GM23338 (cell line): ENCODE data around the gene TMEM169. TPM values are rescaled to one million over a fixed set of nuclear protein-coding genes. Genes with fewer than 3 reads are reported as not detected.

ENCODE experiments used
- ATAC-seq: fragments of 200-7000 bp; cut with Tn5 transposase; 3 replicates; pipeline ENCODE4 v1.9.1; 2020
- DNase-seq: peaks from one replicate; pipeline ENCODE4 v3.0.0-alpha.2; 2015; ENCODE audit warnings: low spot score
- H2AFZ ChIP-seq: fragments of 200-600 bp; sonication (generic); 2 replicates; pipeline ENCODE4 v1.8.0; 2016; ENCODE audit warnings: antibody characterized with exemption, mild to moderate bottlenecking, moderate library complexity
- H3F3A ChIP-seq: fragments of 200-600 bp; sonication (generic); replicated peaks from 2 replicates; pipeline ENCODE4 v1.8.0; 2017; ENCODE audit warnings: antibody characterized with exemption, mixed run types, low read depth
- H3K27ac ChIP-seq: fragments of 200-600 bp; sonication (generic); 2 replicates; pipeline ENCODE4 v1.6.1; 2016; ENCODE audit warnings: low read depth
- H3K27me3 ChIP-seq: fragments of 200-600 bp; sonication (generic); 2 replicates; pipeline ENCODE4 v1.8.0; 2016; ENCODE audit warnings: mild to moderate bottlenecking, mixed run types, moderate library complexity; ENCODE audit not compliant: insufficient read depth
- H3K36me3 ChIP-seq: fragments of 200-600 bp; sonication (generic); 2 replicates; pipeline ENCODE4 v1.8.0; 2016; ENCODE audit warnings: mild to moderate bottlenecking; ENCODE audit not compliant: insufficient read depth
- H3K4me1 ChIP-seq: fragments of 200-600 bp; sonication (generic); 2 replicates; pipeline ENCODE4 v1.8.0; 2016; ENCODE audit warnings: mild to moderate bottlenecking, moderate library complexity; ENCODE audit not compliant: insufficient read depth
- H3K4me2 ChIP-seq: fragments of 200-600 bp; sonication (generic); 2 replicates; pipeline ENCODE4 v1.7.1; 2017; ENCODE audit warnings: mixed run types
- H3K4me3 ChIP-seq: fragments of 200-600 bp; sonication (generic); 2 replicates; pipeline ENCODE4 v1.6.1; 2016; ENCODE audit warnings: mixed run types
- H3K79me2 ChIP-seq: fragments of 200-600 bp; sonication (generic); replicated peaks from 2 replicates; pipeline ENCODE4 v1.8.0; 2017; ENCODE audit warnings: mild to moderate bottlenecking; ENCODE audit not compliant: insufficient read depth
- H3K9me2 ChIP-seq: fragments of 200-600 bp; sonication (generic); 2 replicates; pipeline ENCODE4 v1.8.0; 2017; ENCODE audit not compliant: insufficient read depth
- H4K20me1 ChIP-seq: fragments of 200-600 bp; sonication (generic); replicated peaks from 2 replicates; pipeline ENCODE4 v1.8.0; 2017; ENCODE audit warnings: mild to moderate bottlenecking; ENCODE audit not compliant: insufficient read depth
- H3K27ac Mint-ChIP-seq: 2 replicates; pipeline ENCODE4 v1.8.0; 2020; ENCODE audit warnings: inconsistent platforms, mild to moderate bottlenecking, moderate library complexity, mixed read lengths
- H3K27me3 Mint-ChIP-seq: 3 replicates; pipeline ENCODE4 v1.8.0; 2022; ENCODE audit warnings: low read depth, mild to moderate bottlenecking, moderate library complexity, mixed read lengths, inconsistent platforms; ENCODE audit not compliant: insufficient read depth, poor library complexity
- H3K36me3 Mint-ChIP-seq: 3 replicates; pipeline ENCODE4 v1.8.0; 2021; ENCODE audit warnings: low read depth, mild to moderate bottlenecking, inconsistent platforms, moderate library complexity, mixed read lengths
- H3K4me1 Mint-ChIP-seq: 3 replicates; pipeline ENCODE4 v1.8.0; 2020; ENCODE audit warnings: mild to moderate bottlenecking, inconsistent platforms, mixed read lengths
- H3K4me3 Mint-ChIP-seq: 3 replicates; pipeline ENCODE4 v1.8.0; 2021; ENCODE audit warnings: moderate library complexity, mild to moderate bottlenecking, inconsistent platforms, mixed read lengths
- H3K9me3 Mint-ChIP-seq: 3 replicates; pipeline ENCODE4 v1.8.0; 2020; ENCODE audit warnings: moderate library complexity, mild to moderate bottlenecking, inconsistent platforms, mixed read lengths
- CREB1 ChIP-seq: fragments of 250-450 bp; sonication (Bioruptor Pico); IDR thresholded peaks from 2 replicates; pipeline ENCODE4 v1.5.0; 2020; ENCODE audit warnings: low read depth, mild to moderate bottlenecking, moderate library complexity
- EZH2 ChIP-seq: fragments of 200-600 bp; sonication (generic); IDR thresholded peaks from one replicate; pipeline ENCODE4 v1.8.0; 2017; ENCODE audit warnings: antibody characterized with exemption, mild to moderate bottlenecking, low read depth; ENCODE audit not compliant: unreplicated experiment
- EZH2phosphoT487 ChIP-seq: fragments of 200-600 bp; sonication (generic); IDR thresholded peaks from one replicate; pipeline ENCODE4 v1.8.1; 2018; ENCODE audit warnings: antibody characterized with exemption; ENCODE audit not compliant: unreplicated experiment
- JUNB ChIP-seq: IDR thresholded peaks from one replicate; pipeline ENCODE4 v1.6.1; 2016; ENCODE audit warnings: antibody characterized with exemption; ENCODE audit not compliant: unreplicated experiment
- NANOG ChIP-seq: IDR thresholded peaks from 2 replicates; pipeline ENCODE4 v1.6.1; 2016; ENCODE audit warnings: antibody characterized with exemption, borderline replicate concordance
- STAT1 ChIP-seq: IDR thresholded peaks from one replicate; pipeline ENCODE4 v1.6.1; 2016; ENCODE audit warnings: antibody characterized with exemption; ENCODE audit not compliant: unreplicated experiment
- ZNF114 ChIP-seq: fragments of 250-450 bp; sonication (Bioruptor Pico); IDR thresholded peaks from 2 replicates; pipeline ENCODE4 v1.5.0; 2020; ENCODE audit warnings: mild to moderate bottlenecking, moderate library complexity
- ZNF331 ChIP-seq: fragments of 250-450 bp; sonication (Bioruptor Pico); IDR thresholded peaks from 2 replicates; pipeline ENCODE4 v1.5.0; 2020; ENCODE audit warnings: low read depth, mild to moderate bottlenecking, moderate library complexity
- polyA plus RNA-seq: library from polyadenylated mRNA; unstranded; fragments of >200 nt; fragmentation: Nextera tagmentation; extraction: Ambion mirVana; gene quantifications from 2 replicates; pipeline ENCODE4 v1.2.1, GENCODE V29; 2016
- total RNA-seq: library from RNA; depleted of rRNA; stranded (reverse); fragments of >200 nt; shearing (Covaris generic); gene quantifications from 2 replicates; pipeline ENCODE4 v1.2.3, GENCODE V29; 2014
- TF ChIP-seq, protein P1 (sequence below): IDR thresholded peaks from one replicate; pipeline ENCODE4 v1.6.1; 2018; ENCODE audit warnings: antibody characterized with exemption; ENCODE audit not compliant: unreplicated experiment
- TF ChIP-seq, protein P2 (sequence below), 2 experiments: fragments of 200-600 bp in 1 of 2; sonication (generic) in 1 of 2; conservative IDR thresholded peaks; 2 replicates each; pipeline versions ENCODE4 v1.5.1 to v1.6.1; 2016 to 2017; ENCODE audit warnings: antibody characterized with exemption in 2 of 2, low read depth in 2 of 2, mild to moderate bottlenecking in 2 of 2, moderate library complexity in 1 of 2
- TF ChIP-seq, protein P3 (sequence below): IDR thresholded peaks from 2 replicates; pipeline ENCODE4 v1.6.1; 2016; ENCODE audit warnings: antibody characterized with exemption

TMEM169 gene
- total and polyA plus RNA-seq, 2 experiments from 2014 or later: 1.4 to 3.9 TPM

DNA sequence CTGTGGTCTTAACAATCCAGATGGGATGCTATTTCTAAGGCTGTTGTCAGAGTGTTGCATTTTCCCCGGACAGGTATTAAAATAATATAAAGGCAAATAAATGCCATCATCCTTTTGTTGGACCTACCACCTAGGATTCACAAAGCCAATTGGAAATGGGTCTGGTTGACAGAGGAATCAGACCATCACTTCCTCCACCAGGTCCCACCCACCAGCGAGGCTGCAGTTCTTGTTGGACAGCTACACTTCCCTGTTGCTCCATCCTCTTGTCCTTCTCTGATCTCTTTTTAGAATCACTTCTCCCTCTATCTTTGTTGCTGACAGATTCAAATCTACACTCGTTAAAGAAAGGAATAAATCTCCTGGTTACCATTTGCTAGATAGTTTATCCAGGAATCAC, 1.1 kb downstream of the TMEM169 start:
- H3K9me3 Mint-ChIP-seq: no peaks in the 10 kb centered on the region
- Histone ChIP-seq H3K79me2 (peaks cover 20% of the 10 kb centered on the region), H4K20me1 (no peaks in the 10 kb centered on the region; the same call in 1 of the 2 replicates), H3F3A (no peaks in the 10 kb centered on the region; the same call in 1 of the 2 replicates), H3K9me2 (no peaks in the 10 kb centered on the region), H3K4me1 (peaks cover 33% of the 10 kb centered on the region), H3K4me3 (peak overlapping the region; percentile 83), H3K27me3 (no peaks in the 10 kb centered on the region), H3K36me3 (no peaks in the 10 kb centered on the region), H3K27ac (no peak overlapping the region), H2AFZ (no peak overlapping the region), H3K4me2 (peak overlapping the region; percentile 90)
- H3K4me1 Mint-ChIP-seq: peaks cover 37% of the 10 kb centered on the region
- H3K36me3 Mint-ChIP-seq: no peaks in the 10 kb centered on the region
- peak overlapping the region; percentile 90 for H3K4me3 Mint-ChIP-seq
- no peak for TF ChIP-seq ZNF114 (CRISPR knock-in tag)
- no peak for TF ChIP-seq CREB1 (CRISPR knock-in tag)
- TF ChIP-seq, protein P1, sequence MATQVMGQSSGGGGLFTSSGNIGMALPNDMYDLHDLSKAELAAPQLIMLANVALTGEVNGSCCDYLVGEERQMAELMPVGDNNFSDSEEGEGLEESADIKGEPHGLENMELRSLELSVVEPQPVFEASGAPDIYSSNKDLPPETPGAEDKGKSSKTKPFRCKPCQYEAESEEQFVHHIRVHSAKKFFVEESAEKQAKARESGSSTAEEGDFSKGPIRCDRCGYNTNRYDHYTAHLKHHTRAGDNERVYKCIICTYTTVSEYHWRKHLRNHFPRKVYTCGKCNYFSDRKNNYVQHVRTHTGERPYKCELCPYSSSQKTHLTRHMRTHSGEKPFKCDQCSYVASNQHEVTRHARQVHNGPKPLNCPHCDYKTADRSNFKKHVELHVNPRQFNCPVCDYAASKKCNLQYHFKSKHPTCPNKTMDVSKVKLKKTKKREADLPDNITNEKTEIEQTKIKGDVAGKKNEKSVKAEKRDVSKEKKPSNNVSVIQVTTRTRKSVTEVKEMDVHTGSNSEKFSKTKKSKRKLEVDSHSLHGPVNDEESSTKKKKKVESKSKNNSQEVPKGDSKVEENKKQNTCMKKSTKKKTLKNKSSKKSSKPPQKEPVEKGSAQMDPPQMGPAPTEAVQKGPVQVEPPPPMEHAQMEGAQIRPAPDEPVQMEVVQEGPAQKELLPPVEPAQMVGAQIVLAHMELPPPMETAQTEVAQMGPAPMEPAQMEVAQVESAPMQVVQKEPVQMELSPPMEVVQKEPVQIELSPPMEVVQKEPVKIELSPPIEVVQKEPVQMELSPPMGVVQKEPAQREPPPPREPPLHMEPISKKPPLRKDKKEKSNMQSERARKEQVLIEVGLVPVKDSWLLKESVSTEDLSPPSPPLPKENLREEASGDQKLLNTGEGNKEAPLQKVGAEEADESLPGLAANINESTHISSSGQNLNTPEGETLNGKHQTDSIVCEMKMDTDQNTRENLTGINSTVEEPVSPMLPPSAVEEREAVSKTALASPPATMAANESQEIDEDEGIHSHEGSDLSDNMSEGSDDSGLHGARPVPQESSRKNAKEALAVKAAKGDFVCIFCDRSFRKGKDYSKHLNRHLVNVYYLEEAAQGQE: peak; percentile 46
- ATAC-seq (peak; percentile 6; the same call in 2 of the 3 replicates), DNase-seq (peak; percentile 45)
- H3K27ac Mint-ChIP-seq: no peak overlapping the region
- H3K27me3 Mint-ChIP-seq: no peaks in the 10 kb centered on the region

DNA sequence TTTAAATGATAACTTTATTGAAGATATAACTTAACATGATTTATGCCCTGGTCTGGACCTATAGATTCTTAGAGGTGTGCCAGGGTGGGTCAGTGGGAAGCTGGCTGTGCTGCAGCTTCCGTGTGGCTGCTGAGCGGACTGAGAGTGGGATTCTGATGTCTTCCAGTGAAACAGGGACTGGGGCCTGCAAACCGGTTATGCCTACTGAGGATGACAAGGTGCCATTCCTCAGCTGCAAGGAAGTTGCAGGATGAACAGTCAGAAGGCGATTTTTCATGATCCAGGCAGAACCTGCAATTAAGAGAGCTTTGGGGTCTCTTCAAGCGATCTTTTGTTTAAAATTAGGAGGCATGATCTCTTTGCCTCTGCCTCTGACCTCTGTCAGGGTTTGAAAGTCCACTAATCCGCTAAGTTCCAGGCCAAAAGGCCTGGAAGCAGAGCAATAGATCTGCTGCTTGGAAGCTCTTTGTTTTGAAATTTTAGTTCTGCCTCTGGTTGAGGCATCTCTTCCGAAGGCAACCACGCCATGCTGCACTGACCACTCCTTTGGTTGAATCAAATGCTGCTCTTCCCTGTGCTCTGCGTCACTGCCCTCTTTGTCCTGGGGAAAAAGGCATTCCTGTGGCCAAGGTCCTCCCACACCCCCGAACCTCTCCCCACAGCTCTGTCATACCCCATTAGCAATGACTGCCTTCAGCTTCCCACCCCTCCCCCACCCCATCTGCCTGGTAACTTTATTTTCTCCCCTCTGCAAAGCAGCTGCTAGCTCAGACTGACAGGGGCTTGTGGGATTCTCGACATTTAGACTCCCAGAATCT, 2.0 kb downstream of the TMEM169 start:
- Histone ChIP-seq H3K79me2 (peaks cover 20% of the 10 kb centered on the region), H3K4me3 (peak overlapping the region; percentile 83; the same call in 1 of the 2 replicates), H3K4me2 (peak overlapping the region; percentile 90), H3K27ac (peak overlapping the region; percentile 92), H3F3A (no peaks in the 10 kb centered on the region; the same call in 1 of the 2 replicates), H3K9me2 (no peaks in the 10 kb centered on the region), H3K4me1 (peaks cover 33% of the 10 kb centered on the region), H3K36me3 (no peaks in the 10 kb centered on the region), H3K27me3 (no peaks in the 10 kb centered on the region), H2AFZ (no peak overlapping the region), H4K20me1 (no peaks in the 10 kb centered on the region)
- Mint-ChIP-seq H3K27ac (peak overlapping the region; percentile 95), H3K27me3 (no peaks in the 10 kb centered on the region), H3K4me3 (peak overlapping the region; percentile 90), H3K36me3 (no peaks in the 10 kb centered on the region), H3K9me3 (no peaks in the 10 kb centered on the region), H3K4me1 (peaks cover 37% of the 10 kb centered on the region)
- peak; percentile 25 for ATAC-seq
- DNase-seq: peak; percentile 73
- no peak for TF ChIP-seq CREB1 (CRISPR knock-in tag)
- TF ChIP-seq NANOG: no peak
- no peak for TF ChIP-seq ZNF331 (CRISPR knock-in tag)
- TF ChIP-seq, protein P2, sequence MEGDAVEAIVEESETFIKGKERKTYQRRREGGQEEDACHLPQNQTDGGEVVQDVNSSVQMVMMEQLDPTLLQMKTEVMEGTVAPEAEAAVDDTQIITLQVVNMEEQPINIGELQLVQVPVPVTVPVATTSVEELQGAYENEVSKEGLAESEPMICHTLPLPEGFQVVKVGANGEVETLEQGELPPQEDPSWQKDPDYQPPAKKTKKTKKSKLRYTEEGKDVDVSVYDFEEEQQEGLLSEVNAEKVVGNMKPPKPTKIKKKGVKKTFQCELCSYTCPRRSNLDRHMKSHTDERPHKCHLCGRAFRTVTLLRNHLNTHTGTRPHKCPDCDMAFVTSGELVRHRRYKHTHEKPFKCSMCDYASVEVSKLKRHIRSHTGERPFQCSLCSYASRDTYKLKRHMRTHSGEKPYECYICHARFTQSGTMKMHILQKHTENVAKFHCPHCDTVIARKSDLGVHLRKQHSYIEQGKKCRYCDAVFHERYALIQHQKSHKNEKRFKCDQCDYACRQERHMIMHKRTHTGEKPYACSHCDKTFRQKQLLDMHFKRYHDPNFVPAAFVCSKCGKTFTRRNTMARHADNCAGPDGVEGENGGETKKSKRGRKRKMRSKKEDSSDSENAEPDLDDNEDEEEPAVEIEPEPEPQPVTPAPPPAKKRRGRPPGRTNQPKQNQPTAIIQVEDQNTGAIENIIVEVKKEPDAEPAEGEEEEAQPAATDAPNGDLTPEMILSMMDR (conservative IDR thresholded peaks at IDR 0.05; ENCODE audit: low read depth in 2 of 2): no peak
- TF ChIP-seq EZH2: no peak
- TF ChIP-seq, protein P3, sequence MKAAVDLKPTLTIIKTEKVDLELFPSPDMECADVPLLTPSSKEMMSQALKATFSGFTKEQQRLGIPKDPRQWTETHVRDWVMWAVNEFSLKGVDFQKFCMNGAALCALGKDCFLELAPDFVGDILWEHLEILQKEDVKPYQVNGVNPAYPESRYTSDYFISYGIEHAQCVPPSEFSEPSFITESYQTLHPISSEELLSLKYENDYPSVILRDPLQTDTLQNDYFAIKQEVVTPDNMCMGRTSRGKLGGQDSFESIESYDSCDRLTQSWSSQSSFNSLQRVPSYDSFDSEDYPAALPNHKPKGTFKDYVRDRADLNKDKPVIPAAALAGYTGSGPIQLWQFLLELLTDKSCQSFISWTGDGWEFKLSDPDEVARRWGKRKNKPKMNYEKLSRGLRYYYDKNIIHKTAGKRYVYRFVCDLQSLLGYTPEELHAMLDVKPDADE: no peak
- no peak for TF ChIP-seq EZH2phosphoT487
- TF ChIP-seq JUNB: no peak
- TF ChIP-seq, protein P1: no peak
- TF ChIP-seq STAT1: no peak
